Stimulated activated CD8-positive, alpha-beta memory T cell treated with anti-CD3 and anti-CD28 coated beads, Interleukin-7, amount 100 ng/mL, for 1 hour (primary cell): ENCODE results near the gene ZNF668.
"Not testable (repeated sequence)": the region's sequence is repeated elsewhere in the genome, so short reads cannot be mapped to it uniquely, and the experiment has no call there.

Source experiments
- DNase-seq, 2 donors: peaks; one replicate each; pipeline ENCODE4 v3.0.0-alpha.2; 2020; ENCODE audit warnings: low read depth in 2 of 2

The ZNF668 gene

DNA sequence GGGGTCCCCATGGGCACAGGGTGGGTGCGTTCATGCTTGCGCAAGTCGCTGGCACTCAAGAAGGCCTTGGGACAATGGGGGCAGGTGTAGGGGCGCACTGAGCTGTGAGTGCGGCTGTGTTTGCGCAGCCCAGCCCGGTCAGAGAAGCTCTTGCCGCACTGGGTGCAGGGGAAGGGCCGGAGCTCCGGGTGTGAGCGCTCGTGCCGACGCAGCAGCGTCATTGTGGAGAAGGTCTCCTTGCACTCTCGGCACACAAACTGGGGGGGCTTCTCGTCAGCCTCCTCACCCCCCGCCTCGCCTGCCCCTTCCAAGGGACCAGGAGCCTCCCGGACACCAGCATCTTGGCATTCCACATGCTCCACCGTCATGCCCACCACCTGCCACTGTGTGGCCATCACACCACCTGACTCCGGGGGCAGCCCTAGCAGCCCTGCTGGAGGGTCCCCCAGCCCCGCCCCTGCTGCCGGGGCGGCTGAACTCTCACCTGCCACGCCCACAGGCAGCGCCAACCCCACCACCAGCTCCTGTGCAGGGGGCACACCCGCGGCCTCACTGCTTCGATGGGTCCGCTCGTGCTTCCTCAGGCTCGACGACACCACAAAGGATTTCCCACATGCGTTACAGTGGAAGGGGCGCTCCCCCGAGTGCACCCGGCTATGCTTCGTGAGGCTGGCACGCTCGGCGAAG lies 12.8 kb downstream of the ZNF668 start:
- no peak for DNase-seq

DNA sequence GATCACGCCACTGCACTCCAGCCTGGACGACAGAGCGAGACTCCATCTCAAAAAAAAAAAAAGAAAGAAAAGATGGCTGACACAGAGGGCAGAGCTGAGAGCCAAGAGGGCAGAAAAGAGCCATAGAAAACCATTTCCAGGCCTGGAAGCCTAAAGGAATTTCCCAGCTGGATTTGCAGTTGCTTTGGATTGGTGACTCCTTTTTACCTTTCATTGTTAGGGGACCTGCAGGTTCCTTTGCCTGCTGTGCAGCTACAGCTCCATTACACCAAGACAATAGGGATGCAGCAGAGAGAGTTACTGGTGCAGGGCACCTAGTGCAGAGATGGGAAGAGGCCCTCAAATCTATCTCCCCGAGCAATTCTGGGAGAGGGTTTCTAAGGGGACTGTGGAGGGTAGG lies 18.4 kb downstream of the ZNF668 start:
- DNase-seq, result no peak

DNA sequence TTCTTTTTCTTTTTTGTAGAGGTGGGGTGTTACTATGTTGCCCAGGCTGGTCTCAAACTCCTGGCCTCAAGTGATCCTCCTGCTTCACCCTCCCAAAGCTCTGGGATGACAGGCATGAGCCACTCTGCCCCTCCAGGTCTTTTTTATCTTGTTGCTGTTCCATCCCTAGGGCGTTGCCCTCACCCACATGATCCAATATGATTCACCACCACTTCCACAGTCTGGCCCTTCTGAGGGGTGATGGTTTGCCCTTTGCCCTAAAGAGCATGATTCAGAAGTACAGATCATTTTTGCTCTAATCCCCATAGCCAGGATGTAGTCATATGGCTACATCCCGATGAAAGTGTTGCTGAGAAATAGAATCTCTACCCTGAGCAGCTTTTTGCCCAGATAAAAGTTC lies 21.9 kb downstream of the ZNF668 start:
- no peak for DNase-seq

DNA sequence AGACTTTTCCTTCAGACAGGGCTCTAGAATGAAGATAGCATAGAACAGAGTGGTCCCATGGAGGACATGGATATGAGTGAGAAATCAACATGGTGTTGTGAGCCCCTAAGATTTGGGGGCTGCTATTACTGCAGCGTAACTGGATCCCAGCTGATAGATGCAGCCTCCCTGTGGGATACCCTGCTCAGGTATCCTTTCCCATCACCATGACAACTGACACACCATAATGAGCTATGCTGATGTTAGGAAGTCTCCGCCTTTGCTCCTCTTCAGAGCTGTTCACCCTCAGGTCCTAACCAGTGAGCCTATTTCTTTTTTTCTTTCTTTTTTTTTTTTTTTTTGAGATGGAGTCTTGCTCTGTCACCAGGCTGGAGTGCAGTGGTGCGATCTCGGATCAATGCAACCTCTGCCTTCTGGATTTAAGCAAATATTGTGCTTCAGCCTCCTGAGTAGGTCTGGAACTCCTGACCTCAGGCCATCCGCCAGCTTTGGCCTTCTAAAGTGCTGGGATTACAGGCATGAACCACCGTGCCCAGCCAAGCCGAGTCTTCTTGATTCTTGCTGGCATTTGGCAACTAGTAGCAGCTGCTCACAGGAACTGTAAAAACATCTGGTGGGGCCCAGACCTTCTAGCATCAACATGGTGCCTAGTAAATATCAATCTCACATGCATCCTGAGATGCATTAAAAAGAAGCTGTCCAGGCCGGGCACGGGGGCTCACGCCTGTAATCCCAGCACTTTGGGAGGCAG lies 23.6 kb downstream of the ZNF668 start:
- no peak for DNase-seq

DNA sequence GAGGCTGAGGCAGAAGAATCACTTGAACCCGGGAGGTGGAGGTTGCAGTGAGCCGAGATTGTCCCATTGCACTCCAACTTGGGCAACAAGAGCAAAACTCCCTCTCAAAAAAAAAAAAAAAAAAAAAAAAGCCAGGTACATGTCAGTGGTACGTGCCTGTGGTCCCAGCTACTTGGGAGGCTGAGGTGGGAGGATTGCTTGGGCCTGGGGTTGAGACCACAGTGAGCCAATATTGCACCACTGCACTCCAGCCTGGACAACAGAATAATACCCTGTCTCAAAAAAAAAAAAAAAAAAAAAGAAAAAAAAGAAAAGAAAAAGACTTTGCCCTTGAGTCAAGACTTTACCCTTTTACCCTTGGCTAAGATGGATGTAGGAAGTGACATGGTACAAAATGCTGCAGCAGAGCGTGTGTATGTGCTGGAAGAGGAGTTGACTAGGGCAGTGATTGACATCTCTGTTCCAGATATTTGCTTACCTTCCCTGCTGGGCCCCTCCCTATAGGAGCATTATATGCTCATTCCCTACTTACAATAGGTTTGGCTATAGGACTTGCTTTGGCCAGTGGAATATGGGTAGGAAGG lies 30.1 kb downstream of the ZNF668 start:
- DNase-seq, result no peak

DNA sequence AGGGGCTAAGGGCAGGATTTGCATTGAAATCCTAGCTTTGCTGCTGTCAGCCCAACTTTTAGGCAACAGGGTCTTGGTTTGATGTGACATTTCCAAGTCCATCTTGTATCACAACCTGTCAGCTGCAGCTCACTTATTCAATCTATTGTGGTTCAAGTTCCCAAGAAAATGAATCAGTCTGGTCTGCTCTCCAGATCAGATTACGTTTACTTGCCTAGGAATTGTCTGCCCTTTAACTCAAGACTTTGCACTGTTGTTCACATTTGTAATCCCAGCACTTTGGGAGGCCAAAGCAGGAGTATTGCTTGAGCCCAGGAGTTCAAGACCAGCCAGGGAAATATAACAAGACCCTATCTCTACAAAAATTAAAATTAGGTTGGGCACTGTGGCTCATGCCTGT lies 30.7 kb downstream of the ZNF668 start:
- DNase-seq, result no peak

DNA sequence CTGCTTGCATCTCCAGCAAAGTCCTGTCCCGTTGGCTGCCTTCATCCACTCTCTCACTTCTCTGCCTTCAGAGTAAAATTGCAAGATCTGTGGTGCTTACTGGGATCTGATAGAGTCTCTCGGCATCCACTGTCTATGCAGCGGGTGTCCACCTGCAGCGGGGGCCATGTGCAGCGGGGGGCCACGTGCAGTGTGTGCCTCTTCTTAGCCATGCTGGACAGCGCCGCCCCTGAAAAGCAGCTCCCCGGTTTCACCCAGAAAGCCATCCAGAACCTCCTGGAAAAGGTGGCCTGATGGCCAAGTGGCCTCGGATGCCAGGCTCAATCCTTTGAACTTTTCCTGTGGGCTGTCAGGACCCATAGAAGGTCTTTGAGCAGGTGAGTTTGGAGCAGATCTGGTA lies 31.2 kb downstream of the ZNF668 start:
- DNase-seq, result no peak

DNA sequence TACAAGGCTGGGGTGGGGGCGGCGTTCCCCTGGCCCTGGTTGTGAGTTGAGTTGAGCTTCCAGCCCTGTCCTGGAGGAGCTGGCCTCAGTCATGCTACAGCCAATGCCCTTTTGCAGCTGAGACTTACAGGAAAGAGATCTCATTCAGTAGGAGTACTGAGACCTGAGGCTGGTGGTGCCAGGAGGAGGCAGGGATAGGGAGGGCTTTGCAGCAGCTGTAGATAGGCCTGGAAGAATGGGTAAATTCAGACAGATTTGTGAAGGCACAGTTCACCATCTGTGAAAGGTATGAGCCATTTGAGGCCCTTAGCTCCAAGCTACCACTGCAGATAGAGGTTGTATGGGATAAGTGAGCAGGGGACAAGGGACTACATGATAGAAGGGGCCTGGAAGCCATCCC lies 35.0 kb downstream of the ZNF668 start:
- no peak for DNase-seq

DNA sequence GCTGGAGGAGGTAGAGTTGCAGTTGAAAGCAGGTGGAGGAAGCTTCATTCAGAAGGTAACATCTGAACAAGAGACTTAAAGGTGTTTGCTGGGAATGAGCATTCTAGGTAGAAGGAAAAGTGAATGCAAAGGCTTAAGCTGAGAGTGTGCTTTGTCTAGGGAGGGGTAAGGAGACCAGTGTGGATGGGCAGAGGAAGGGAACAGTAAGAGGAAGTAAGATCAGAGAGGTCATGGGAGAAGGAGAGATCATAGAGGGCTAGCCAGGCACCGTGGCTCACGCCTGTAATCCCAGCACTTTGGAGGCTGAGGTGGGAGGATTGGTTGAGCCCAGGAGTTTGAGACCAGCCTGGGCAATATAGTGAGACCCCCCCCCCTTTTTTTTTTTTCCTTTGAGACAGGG lies 37.3 kb downstream of the ZNF668 start:
- DNase-seq, result no peak

DNA sequence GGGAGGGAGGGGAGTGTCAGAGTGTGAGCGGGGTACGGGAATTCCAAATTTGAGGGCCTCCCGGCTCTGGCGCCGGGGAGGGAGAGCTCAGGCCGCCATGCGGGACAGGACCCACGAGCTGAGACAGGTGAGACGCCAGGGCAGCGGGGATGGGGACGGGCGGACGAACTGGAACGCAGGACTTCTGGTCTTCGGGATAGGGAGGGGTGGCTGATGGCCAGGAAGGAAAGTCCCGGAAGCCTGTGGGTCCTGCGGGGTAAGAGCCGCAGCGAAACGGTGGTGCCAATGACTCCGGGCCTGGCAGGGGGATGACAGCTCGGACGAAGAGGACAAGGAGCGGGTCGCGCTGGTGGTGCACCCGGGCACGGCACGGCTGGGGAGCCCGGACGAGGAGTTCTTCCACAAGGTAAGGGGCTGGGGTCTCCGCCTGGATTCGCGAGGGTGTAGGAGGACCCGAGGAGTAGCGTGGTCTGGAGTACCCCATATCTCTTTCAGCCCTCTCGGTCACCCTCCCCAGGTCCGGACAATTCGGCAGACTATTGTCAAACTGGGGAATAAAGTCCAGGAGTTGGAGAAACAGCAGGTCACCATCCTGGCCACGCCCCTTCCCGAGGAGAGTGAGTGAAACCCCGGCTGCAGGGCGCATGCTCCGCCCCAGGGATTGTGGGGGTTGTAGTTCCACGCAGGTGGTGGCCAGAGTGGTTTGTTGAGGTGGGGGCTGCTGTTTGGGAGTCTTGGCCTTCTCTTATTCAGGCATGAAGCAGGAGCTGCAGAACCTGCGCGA lies 40.1 kb downstream of the ZNF668 start:
- DNase-seq, result peak; percentile 67 to 81

DNA sequence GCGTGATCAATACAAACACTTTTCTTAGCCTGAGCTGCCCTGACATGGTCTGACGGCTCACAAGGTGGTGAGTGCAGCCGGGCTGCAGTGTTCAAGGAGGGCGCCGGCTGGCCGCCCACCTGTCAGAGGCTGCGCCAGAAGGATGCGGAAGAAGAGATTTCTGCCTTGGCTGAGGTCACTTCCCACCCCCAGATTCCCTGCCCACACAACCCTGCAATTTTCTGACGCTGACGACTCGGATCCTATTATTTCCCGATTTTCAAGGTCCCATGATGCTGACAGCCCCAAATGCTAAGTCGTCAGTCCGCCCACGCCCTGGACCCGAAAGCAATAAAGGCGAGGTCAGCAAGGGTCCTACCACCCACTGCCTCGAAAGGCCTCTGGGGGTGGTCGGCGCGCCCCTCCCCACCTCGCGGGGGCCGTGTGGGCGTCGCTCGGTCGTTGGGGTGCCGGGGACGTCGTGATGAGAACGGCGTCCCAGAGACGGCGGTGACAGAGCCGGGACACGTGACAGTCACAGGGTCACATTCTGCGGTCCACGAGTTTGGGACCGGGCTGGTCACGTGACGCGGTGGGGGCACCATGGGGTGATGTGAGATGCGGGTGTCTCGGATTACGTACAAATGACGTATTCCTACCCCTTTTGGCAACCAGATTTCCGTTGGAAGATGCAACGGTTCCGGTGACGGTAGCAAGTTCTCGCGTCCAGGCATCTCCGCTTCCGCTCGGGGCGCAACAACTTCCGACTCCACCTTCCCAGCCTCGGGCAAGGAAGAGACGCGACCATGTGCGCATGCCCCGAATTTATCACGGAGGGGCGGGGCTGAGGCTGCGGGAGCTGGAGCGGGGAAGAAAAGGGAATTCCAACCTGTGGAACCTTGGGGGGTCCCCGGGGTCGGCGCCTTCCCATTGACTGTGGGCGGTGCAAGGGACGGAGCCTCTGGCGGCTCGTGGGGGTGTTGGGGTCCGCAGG lies 41.0 kb downstream of the ZNF668 start, which contains the start of gene STX4:
TSS of gene STX4 (plus strand) at position 823 of the 973 bp plus-strand sequence. CDS start 248 bp downstream, outside the sequence.
- peak; percentile 93 to 94 for DNase-seq

DNA sequence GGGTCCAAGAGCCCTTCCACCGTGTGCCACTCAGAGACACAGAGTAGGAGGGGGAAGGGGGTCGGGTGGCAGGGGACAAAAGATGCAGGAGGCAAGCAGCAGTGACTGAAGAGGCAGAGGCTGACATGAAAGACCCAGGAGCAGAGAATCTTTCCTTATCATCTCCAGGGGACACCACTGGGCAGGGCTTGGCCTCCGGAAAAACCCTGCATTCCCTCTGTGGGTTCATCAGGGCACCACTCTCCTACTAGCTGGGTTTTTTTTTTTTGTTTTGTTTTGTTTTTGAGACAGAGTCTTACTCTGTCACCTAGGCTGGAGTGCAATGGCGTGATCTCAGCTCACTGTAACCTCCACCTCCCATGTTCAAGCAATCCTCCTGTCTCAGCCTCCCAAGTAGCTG lies 42.8 kb downstream of the ZNF668 start:
- no peak for DNase-seq

DNA sequence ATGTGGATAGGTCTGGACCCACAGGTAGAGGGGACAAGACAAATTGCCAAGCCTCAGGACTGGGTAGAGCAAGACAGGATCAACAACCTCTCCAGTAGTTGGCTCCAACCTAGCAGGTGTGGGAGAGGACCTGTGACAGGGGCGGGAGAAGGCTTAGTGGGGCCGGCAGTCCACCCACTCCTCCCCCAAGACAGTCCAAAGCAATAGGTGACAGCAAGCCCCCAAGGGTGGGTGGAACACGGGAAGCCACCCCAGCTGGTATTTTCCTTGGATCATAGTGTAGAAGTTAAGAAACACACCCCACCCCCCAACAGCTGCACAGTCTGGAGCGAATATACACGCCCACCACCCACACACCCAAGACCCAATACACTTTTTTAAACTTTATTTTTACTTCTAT lies 44.8 kb downstream of the ZNF668 start:
- DNase-seq, result no peak

DNA sequence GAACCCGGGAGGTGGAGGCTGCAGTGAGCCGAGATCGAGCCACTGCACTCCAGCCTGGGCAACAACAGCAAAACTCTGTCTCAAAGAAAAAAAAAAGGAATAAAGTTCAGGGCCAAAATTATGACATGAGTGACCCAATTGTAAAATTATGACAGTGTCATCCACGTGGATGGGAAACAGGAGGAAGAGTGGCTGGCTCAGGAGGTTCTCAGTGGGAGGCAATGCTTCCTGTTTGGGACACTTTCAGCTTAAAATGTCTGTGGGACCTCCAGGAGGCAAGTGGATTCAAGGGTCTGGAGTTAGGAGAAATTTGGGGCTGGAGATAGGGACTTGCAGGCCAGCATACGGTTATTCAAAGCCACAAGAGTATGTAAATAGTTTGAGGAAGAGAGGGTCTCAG lies 48.7 kb downstream of the ZNF668 start:
- no peak for DNase-seq

DNA sequence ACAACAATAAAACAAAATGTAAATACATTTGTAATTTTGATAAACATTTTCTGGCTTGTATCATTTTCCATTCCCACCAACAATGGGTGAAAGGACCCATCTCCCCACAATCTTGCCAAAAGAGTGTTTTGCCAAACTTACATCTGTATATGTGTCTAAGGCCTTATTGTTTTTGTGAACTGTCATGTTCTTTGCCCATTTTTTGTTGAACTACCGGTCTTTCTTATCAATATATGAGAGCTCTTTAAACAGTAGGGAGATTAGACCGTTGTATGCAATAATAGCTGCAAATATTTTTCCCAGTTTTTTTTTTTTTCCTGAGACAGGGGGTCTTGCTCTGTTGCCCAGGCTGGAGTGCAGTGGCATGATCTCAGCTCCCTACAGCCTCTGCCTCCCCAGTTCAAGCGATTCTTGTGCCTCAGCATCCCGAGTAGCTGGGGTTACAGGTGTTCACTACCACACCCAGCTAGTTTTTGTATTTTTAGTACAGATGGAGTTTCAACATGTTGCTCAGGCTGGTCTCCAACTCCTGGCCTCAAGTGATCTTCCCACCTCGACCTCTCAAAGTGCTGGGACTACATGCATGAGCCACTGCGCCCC lies 50.3 kb downstream of the ZNF668 start:
- DNase-seq, result no peak

DNA sequence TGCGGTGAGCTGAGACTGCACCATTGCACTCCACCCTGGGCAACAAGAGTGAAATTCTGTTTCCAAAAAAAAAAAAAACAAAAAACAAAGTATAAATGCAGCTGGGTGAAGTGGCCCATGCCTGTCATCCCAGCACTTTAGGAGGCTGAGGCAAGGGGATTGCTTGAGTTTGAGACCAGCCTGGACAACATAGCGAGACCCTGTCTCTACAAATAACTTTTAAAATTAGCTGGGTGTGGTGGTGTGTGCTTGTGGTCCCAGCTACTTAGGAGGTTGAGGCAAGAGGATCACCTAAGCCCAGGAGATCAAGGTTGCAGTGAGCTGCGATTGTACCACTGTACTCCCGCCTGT lies 50.8 kb downstream of the ZNF668 start:
- no peak for DNase-seq

DNA sequence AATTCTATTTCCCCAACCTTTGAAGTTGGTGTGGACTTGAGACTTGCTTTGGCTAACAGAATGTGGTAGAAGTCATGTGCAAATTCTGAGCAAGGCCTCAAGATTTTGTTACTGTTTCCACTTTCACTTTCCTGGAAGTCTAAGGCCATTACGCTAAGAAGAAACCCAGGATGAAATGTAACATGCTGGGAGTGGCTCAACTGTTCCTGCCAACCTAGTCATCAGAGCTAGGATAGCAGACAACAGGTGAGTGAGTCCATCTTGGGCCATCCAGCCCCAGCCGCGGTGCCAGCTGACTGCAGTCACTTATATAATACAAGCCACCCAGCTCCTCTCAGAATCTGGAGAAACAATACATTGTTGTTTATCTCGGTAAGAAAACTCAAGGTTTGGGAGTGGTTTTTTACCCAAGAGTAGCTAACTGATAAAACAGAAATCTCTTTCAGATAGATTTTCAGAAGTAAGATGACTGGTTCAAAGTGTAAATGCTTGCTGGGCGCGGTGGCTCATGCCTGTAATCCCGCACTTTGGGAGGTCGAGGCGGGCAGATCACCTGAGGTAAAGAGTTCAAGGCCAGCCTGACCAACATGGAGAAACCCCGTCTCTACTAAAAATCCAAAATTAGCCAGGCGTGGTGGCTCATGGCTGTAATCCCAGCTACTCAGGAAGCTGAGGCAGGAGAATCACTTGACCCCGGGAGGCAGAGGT lies 51.3 kb downstream of the ZNF668 start:
- no peak for DNase-seq

DNA sequence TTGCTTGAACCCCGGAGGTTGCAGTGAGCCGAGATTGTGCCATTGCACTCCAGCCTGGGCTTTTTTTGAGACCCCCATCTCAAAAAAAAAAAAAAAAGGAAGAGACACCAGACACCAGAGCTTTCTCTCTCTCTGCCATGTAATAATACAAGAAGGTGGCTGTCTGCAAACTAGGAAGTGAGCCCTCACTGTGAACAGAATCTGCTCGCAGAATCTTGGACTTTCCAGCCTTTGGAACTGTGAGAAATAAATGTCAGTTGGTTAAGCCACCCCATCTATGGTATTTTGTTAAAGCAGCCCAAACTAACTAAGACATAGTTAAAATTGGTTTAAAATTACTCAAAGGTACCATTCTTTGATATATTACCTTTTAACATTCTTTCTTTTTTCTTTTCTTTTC lies 53.5 kb downstream of the ZNF668 start:
- DNase-seq, result no peak

DNA sequence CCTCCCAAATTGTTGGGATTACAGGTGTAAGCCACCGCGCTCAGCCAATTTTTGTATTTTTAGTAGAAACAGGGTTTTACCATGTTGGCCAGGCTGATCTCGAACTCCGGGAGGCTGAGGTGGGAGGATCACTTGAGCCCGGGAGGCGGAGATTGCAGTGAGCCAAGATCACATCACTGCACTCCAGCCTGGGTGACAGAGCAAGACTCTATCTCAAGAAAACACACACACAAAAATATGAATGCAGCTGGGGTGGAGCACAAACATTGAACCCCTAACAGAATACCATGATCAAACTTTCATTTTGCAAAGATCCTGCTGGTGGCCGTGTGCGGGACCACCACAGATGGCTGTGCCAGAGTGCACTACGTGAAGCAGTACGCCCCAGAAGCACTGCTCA lies 56.3 kb downstream of the ZNF668 start:
- DNase-seq, result not testable (repeated sequence)

DNA sequence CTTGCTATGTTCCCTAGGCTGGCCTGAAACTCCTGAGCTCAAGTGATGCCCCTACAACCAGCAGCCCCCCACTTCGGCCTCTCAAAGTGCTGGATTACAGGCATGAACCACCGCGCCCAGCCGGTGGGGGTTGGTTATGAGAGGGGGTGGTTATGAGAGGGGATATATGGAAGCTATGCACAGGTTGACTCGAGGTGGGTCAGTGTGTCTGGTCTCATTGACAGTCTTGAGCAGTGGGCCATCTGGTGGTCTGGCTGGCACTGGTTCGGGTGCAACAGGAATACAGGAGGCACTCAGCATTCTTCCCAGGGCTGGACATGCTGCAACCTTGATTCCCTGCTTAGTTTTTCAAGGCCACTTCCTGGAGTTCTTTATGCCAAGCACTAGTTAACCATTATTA lies 58.0 kb downstream of the ZNF668 start:
- DNase-seq, result no peak
